ENCODE results near the gene FOXP2.

- TF ChIP-seq CTCF (IDR thresholded peaks at IDR 0.05; ENCODE audit: low read length), result no peak
- TF ChIP-seq EZH2 (IDR thresholded peaks at IDR 0.05; ENCODE audit: borderline replicate concordance, low read length), result no peak
Measured at GRCh38 chr7:114703677-114704076, 289.1 kb downstream of the FOXP2 start.
